ENCODE measurements around the gene NCK2.

DNA sequence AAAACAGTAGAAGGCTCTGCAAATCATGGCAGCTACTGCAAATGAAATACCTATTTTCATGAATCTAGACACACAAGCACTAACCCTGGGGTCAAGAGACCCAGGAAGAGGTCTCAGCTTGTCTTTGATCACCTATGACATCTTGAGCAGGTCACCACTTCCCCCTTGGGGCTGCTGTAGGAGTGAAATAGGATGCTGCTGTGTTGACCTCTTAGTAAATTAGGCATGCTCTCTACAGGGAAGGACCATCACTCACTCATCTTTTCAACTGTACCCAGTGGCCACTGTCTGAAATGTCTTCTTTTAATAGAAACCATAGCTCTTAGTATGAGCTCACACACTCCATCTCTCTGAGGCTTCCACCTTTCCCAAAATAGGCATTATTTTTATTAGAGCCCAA, 83.8 kb downstream of the NCK2 start:
- TF ChIP-seq, protein P1, sequence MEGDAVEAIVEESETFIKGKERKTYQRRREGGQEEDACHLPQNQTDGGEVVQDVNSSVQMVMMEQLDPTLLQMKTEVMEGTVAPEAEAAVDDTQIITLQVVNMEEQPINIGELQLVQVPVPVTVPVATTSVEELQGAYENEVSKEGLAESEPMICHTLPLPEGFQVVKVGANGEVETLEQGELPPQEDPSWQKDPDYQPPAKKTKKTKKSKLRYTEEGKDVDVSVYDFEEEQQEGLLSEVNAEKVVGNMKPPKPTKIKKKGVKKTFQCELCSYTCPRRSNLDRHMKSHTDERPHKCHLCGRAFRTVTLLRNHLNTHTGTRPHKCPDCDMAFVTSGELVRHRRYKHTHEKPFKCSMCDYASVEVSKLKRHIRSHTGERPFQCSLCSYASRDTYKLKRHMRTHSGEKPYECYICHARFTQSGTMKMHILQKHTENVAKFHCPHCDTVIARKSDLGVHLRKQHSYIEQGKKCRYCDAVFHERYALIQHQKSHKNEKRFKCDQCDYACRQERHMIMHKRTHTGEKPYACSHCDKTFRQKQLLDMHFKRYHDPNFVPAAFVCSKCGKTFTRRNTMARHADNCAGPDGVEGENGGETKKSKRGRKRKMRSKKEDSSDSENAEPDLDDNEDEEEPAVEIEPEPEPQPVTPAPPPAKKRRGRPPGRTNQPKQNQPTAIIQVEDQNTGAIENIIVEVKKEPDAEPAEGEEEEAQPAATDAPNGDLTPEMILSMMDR (IDR thresholded peaks at IDR 0.05), result no peak
- no peak for TF ChIP-seq POLR2A (IDR thresholded peaks at IDR 0.05)

Measured in body of pancreas (tissue), 4 donors.